Neural progenitor cell (in vitro differentiated cells): ENCODE results near the gene SPSB1.
A peak's percentile ranks its signal among the peaks of the same experiment; 100 is the strongest.

Source experiments
- EZH2 ChIP-seq: fragments of 200-600 bp; sonication (generic); IDR thresholded peaks from 2 replicates; pipeline ENCODE4 v1.6.1; 2017; ENCODE audit warnings: antibody characterized with exemption, mild to moderate bottlenecking, moderate library complexity
- TF ChIP-seq, protein P1 (sequence below): fragments of 200-600 bp; sonication (generic); IDR thresholded peaks from 2 replicates; pipeline ENCODE4 v1.5.1; 2017; ENCODE audit warnings: antibody characterized with exemption, mild to moderate bottlenecking

- TF ChIP-seq EZH2 = no peak
- TF ChIP-seq, protein P1, sequence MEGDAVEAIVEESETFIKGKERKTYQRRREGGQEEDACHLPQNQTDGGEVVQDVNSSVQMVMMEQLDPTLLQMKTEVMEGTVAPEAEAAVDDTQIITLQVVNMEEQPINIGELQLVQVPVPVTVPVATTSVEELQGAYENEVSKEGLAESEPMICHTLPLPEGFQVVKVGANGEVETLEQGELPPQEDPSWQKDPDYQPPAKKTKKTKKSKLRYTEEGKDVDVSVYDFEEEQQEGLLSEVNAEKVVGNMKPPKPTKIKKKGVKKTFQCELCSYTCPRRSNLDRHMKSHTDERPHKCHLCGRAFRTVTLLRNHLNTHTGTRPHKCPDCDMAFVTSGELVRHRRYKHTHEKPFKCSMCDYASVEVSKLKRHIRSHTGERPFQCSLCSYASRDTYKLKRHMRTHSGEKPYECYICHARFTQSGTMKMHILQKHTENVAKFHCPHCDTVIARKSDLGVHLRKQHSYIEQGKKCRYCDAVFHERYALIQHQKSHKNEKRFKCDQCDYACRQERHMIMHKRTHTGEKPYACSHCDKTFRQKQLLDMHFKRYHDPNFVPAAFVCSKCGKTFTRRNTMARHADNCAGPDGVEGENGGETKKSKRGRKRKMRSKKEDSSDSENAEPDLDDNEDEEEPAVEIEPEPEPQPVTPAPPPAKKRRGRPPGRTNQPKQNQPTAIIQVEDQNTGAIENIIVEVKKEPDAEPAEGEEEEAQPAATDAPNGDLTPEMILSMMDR = peak; percentile 76
Measured at GRCh38 chr1:9249534-9250410, 42.9 kb upstream of the SPSB1 start.
